ENCODE measurements around the gene EXOC3L1. TPM values are rescaled to one million over a fixed set of nuclear protein-coding genes. Genes with fewer than 3 reads are reported as not detected.

The EXOC3L1 gene
- total RNA-seq, 2 donors from 2014 or later = 1.8 to 2.0 TPM

DNA sequence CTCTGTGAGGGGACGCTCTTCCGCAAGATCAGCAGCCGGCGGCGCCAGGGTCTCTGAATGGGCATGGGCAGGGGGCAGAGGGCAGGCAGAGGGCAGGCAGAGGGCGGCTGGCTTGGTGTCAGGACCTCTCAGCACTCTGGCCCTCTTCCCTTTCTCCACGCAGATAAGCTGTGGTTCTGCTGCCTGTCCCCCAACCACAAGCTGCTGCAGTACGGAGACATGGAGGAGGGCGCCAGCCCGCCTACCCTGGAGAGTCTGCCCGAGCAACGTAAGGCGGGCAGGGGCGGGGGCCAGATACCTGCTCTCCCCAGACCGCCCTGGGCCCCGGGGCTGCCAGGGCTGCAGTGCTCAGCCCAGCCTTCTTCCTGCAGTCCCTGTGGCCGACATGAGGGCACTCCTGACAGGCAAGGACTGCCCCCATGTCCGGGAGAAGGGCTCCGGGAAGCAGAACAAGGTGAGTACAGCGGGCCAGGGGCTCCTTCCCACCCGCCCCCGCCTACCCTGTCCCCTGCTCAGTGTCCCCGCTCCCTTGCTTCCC is 13.1 kb upstream of the EXOC3L1 start:
- Histone ChIP-seq H3K27me3 (no peaks in the 10 kb centered on the region), H3K36me3 (replicated peaks in 1 of 2; ENCODE audit: insufficient read depth in 1 of 2, low read depth in 2 of 2) (peaks cover 16 to 29% of the 10 kb centered on the region in 2 donors)

DNA sequence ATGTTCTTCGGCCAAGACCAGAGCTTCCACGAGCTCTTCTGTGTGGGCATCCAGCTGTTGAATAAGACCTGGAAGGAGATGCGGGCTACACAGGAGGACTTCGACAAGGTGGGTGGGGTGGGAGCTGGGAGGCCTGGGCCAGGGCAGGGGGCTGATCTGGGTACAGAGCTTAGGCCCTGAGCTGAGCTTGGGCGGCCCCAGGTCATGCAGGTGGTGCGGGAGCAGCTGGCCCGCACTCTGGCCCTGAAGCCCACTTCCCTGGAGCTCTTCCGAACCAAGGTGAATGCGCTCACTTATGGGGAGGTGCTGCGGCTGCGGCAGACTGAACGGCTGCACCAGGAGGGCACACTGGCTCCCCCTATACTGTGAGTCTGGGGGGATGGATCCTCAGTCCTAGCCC is 12.5 kb upstream of the EXOC3L1 start:
- peaks cover 28% of the 10 kb centered on the region for H3K4me1 ChIP-seq
- H3K27me3 ChIP-seq = no peaks in the 10 kb centered on the region
- H3K36me3 ChIP-seq (replicated peaks in 1 of 2; ENCODE audit: insufficient read depth in 1 of 2, low read depth in 2 of 2) = peaks cover 16 to 32% of the 10 kb centered on the region in 2 donors
- no peaks in the 10 kb centered on the region for H3K9me3 ChIP-seq
- H3K27ac ChIP-seq = no peak overlapping the region
- 90 to 95% methylated on average over 7 to 12 of the region's 12 CpGs for WGBS, 2 donors
- DNase-seq (no peak), ATAC-seq (no peak)
- intact Hi-C loops (cut with DNase I) = no loop called here
- TF ChIP-seq POLR2A (IDR thresholded peaks at IDR 0.05) (no peak), CTCF (IDR thresholded peaks at IDR 0.05) (no peak)
- H3K4me3 ChIP-seq = no peak overlapping the region

More for the DNA sequence above, 13.1 kb upstream of the EXOC3L1 start:
- no peak overlapping the region for H3K27ac ChIP-seq
- H3K9me3 ChIP-seq = no peaks in the 10 kb centered on the region
- H3K4me1 ChIP-seq = peaks cover 24% of the 10 kb centered on the region
- WGBS, 2 donors = 89 to 97% methylated on average over 5 to 22 of the region's 23 CpGs
- DNase-seq (no peak), ATAC-seq (no peak)
- no peak overlapping the region for H3K4me3 ChIP-seq
- TF ChIP-seq CTCF (IDR thresholded peaks at IDR 0.05) = no peak
- TF ChIP-seq POLR2A (IDR thresholded peaks at IDR 0.05) = no peak
- intact Hi-C loops (cut with DNase I) = no loop called here

DNA sequence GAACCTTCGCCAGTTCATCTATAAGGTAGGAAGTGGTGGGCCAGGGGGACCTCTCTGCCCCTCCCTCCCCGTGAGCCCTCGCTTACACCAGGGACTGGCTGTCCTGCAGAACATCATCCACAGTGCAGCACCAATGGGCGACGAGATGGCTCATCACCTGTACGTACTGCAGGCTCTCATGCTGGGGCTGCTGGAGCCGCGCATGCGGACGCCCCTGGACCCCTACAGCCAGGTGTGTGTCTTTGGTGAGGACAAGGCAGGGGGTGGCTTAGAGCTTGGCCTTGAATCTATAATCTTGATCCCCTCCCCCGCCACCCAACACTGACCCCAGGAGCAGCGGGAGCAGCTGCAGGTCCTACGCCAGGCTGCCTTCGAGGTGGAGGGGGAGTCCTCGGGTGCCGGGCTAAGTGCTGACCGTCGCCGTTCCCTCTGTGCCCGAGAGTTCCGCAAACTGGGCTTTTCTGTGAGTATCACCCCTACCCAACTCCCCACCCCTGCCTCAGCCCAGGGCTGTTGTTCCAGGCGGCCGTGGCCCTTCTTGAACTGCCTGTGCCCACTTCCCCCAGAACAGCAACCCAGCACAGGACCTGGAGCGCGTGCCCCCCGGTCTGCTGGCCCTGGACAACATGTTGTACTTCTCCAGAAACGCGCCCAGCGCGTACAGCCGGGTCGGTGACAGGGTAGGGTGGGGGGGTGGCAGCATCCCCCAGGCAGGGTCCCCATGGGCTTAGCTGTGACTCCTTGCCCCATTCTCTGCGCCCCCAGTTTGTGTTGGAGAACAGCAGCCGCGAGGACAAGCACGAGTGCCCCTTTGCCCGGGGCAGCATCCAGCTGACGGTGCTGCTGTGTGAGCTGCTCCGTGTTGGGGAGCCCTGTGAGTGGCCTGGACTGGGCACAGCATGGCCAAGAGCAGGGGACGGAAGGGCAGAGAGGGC is 11.7 kb upstream of the EXOC3L1 start:
- intact Hi-C loops (cut with DNase I) = no loop called here
- DNase-seq (no peak), ATAC-seq (no peak)
- 91 to 92% methylated on average over 21 to 40 of the region's 40 CpGs for whole genome bisulfite sequencing, 2 donors
- Histone ChIP-seq H3K9me3 (no peaks in the 10 kb centered on the region), H3K4me3 (no peak overlapping the region), H3K27ac (no peak overlapping the region), H3K27me3 (no peaks in the 10 kb centered on the region), H3K36me3 (replicated peaks in 1 of 2; ENCODE audit: insufficient read depth in 1 of 2, low read depth in 2 of 2) (peaks cover 16 to 37% of the 10 kb centered on the region in 2 donors), H3K4me1 (peaks cover 28% of the 10 kb centered on the region)
- no peak for TF ChIP-seq CTCF (IDR thresholded peaks at IDR 0.05)
- no peak for TF ChIP-seq POLR2A (IDR thresholded peaks at IDR 0.05)

GRCh38 chr16:67200491-67200890 is 10.6 kb upstream of the EXOC3L1 start:
- H3K4me3 ChIP-seq = no peak overlapping the region

More at GRCh38 chr16:67200491-67200890, 10.6 kb upstream of the EXOC3L1 start:
- Histone ChIP-seq H3K36me3 (replicated peaks in 1 of 2; ENCODE audit: insufficient read depth in 1 of 2, low read depth in 2 of 2) (peaks cover 24 to 45% of the 10 kb centered on the region in 2 donors), H3K9me3 (no peaks in the 10 kb centered on the region), H3K27ac (peak overlapping the region in 1 of 4 donors; percentile 81), H3K27me3 (no peaks in the 10 kb centered on the region), H3K4me1 (peaks cover 28% of the 10 kb centered on the region)
- DNase-seq (no peak), ATAC-seq (no peak)
- intact Hi-C loops (cut with DNase I) = no loop called here
- 84 to 93% methylated on average over 3 to 4 of the region's 8 CpGs for WGBS, 2 donors
- no peak for TF ChIP-seq CTCF (IDR thresholded peaks at IDR 0.05)
- TF ChIP-seq POLR2A (IDR thresholded peaks at IDR 0.05) = no peak
